Stomach smooth muscle (tissue), 2 donors: Measurements from ENCODE around the gene ATP13A2.

Source experiments
- H3K27ac ChIP-seq: one replicate; pipeline ENCODE4 v1.7.0; 2013; ENCODE audit warnings: mild to moderate bottlenecking, low read length, inconsistent platforms
- H3K27me3 ChIP-seq, 2 donors: one replicate each; pipeline ENCODE4 v1.7.0; 2013; ENCODE audit warnings: low read length in 2 of 2; ENCODE audit not compliant: insufficient read depth in 2 of 2, control insufficient read depth in 1 of 2
- H3K36me3 ChIP-seq, 2 donors: one replicate each; pipeline ENCODE4 v1.7.0; 2013; ENCODE audit warnings: low read length in 2 of 2; ENCODE audit not compliant: control insufficient read depth in 2 of 2, insufficient read depth in 2 of 2
- H3K4me1 ChIP-seq: one replicate; pipeline ENCODE4 v1.7.0; 2013; ENCODE audit warnings: low read length; ENCODE audit not compliant: control insufficient read depth, insufficient read depth
- H3K4me3 ChIP-seq, 2 donors: one replicate each; pipeline ENCODE4 v1.7.0; 2013; ENCODE audit warnings: low read length in 2 of 2
- H3K9ac ChIP-seq, 2 donors: one replicate each; pipeline ENCODE4 v1.7.0; 2013; ENCODE audit warnings: low read length in 2 of 2, mild to moderate bottlenecking in 1 of 2
- H3K9me3 ChIP-seq, 2 donors: one replicate each; pipeline ENCODE4 v1.7.0; 2013; ENCODE audit warnings: low read length in 2 of 2; ENCODE audit not compliant: control insufficient read depth in 2 of 2
- donor health status: healthy.
- donor health status: Pancreatic carcinoma.

Gene ATP13A2

DNA sequence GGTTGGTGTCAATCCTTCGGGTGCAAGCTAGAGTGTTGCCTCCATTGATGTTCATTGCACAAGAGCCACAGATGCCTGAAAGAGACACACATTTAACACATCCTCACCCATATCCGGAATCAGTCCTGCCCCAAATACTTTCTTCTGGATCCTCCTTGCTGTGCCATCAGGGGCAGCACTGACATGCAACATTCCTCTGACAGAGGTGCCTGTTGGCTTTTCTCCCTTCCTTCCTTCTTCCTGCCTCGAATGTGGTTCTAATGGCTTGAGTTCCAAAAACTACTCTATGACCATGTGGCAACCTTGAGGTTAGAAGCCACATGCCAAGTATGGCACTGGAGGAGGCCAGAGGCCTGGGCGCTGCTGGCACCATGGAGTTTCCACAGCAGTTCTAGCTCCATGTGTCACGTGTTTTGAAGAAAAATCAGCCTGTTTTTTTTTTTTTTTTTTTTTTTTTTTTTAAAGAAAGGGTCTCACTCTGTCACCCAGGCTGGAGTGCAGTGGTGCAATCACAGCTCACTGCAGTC is 17.0 kb upstream of the ATP13A2 start:
- Histone ChIP-seq H3K36me3 (peaks cover 43 to 62% of the 10 kb centered on the region in 2 donors), H3K27ac (no peak overlapping the region), H3K4me3 (no peak overlapping the region), H3K9ac (no peak overlapping the region), H3K9me3 (no peaks in the 10 kb centered on the region), H3K27me3 (no peaks in the 10 kb centered on the region), H3K4me1 (no peaks in the 10 kb centered on the region)

DNA sequence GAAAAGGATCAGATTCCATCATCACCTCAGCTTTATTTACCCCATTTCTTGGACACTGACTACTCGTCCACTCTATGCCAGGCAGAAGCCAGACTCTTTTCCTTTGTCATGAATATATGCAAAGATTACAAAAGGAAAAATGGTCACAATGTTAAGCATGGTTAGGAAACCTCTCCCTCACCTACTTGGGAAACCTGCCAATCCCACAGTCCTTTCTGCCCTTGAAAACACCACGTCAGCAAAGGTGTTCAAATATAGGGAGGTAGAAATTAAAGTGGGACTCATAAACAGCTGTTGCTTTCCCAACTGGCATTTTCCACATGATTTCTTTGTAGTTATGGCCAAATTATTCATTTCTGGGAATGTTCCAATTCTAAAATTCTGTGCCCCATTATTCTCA is 16.2 kb upstream of the ATP13A2 start:
- Histone ChIP-seq H3K4me3 (no peak overlapping the region), H3K27me3 (no peaks in the 10 kb centered on the region), H3K27ac (no peak overlapping the region), H3K9me3 (no peaks in the 10 kb centered on the region), H3K4me1 (no peaks in the 10 kb centered on the region), H3K36me3 (peaks cover 50 to 66% of the 10 kb centered on the region in 2 donors), H3K9ac (no peak overlapping the region)

DNA sequence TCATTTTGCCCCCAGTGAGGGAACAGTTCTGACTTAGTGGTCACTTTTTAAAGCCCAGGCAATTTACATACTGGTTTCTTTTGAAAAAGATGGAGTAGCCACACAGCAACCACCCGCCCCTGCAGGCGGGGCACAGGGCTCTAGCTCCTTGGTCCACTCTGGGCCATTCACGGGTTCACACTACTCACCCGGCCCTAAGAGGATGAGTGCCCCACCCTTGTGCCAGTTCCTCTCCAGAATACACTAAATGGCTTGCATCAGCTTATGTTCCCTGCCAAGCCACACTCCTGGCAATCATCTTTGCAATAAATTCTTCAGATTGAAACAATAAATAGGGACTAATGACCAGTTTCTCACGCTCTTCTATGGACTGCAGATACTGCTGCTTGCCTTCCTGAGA is 15.7 kb upstream of the ATP13A2 start:
- H3K27me3 ChIP-seq, result no peaks in the 10 kb centered on the region
- no peaks in the 10 kb centered on the region for H3K9me3 ChIP-seq
- peaks cover 51 to 66% of the 10 kb centered on the region in 2 donors for H3K36me3 ChIP-seq
- no peaks in the 10 kb centered on the region for H3K4me1 ChIP-seq
- no peak overlapping the region for H3K9ac ChIP-seq
- H3K27ac ChIP-seq, result no peak overlapping the region
- H3K4me3 ChIP-seq, result no peak overlapping the region

DNA sequence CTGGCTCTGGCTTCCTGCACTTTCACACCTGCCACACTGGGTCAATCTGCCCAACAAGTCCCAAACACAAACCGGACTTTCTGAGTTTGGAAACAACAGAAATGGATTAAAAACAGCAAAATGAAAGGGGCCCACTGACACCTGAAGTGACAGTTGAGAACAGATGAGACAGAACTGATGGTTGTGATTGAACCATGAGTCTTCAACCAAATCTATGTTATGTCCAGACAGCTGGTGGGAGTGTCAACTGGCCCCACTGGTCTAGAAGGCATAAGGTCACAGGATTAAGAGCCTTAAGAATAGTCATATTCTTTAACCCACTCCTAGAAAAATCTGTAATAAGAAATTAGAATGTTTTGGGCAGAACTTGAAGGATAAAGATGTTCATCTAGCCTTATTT is 13.0 kb upstream of the ATP13A2 start:
- Histone ChIP-seq H3K36me3 (peaks cover 68 to 80% of the 10 kb centered on the region in 2 donors), H3K9ac (no peak overlapping the region)

DNA sequence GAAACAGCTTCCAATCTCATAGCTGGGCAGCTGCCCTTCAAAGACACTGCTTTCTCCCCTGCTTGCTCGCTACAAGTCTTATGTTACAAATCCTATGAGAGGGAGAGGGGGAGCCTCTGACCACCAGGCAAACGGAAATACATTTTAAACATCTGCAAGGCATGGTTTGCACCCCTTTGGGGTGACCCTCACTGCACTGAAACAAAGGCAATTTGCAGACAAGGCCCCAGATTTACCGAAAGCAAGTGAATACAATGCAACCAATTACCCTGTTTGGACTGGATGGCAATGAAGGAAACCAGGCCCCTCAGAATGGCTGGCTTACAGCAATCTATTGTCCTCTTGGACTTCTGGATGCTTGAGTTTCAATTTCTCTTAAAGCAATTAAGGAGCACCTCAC is 11.8 kb upstream of the ATP13A2 start:
- H3K27me3 ChIP-seq, result no peaks in the 10 kb centered on the region
- no peaks in the 10 kb centered on the region for H3K4me1 ChIP-seq
- no peak overlapping the region for H3K9ac ChIP-seq
- no peak overlapping the region for H3K4me3 ChIP-seq
- H3K9me3 ChIP-seq, result no peaks in the 10 kb centered on the region
- peaks cover 68 to 83% of the 10 kb centered on the region in 2 donors for H3K36me3 ChIP-seq
- no peak overlapping the region for H3K27ac ChIP-seq

More for the DNA sequence above, 13.0 kb upstream of the ATP13A2 start:
- Histone ChIP-seq H3K27ac (no peak overlapping the region), H3K9me3 (no peaks in the 10 kb centered on the region), H3K4me1 (no peaks in the 10 kb centered on the region), H3K27me3 (no peaks in the 10 kb centered on the region), H3K4me3 (no peak overlapping the region)

DNA sequence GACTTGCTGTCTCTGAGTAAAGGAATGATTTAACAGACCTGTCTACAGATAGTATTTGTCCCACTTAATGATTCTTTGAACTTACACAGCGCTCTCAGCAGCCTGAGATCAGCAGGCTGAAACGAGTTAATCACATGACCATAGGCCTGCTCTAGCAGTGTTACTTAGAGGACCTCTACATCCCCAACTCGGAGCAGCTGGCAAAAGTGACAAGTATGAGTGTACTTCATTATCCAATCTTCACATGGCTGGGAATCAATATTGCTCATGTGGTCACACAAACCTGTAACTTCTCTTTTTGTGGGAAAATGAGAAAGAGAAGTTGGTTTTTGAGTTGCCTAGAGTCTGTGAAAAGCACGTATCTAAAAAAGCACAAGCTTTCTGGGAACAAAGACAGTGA is 11.4 kb upstream of the ATP13A2 start:
- Histone ChIP-seq H3K4me1 (no peaks in the 10 kb centered on the region), H3K27me3 (no peaks in the 10 kb centered on the region), H3K27ac (no peak overlapping the region), H3K4me3 (no peak overlapping the region), H3K36me3 (peaks cover 68 to 83% of the 10 kb centered on the region in 2 donors), H3K9ac (no peak overlapping the region), H3K9me3 (no peaks in the 10 kb centered on the region)

DNA sequence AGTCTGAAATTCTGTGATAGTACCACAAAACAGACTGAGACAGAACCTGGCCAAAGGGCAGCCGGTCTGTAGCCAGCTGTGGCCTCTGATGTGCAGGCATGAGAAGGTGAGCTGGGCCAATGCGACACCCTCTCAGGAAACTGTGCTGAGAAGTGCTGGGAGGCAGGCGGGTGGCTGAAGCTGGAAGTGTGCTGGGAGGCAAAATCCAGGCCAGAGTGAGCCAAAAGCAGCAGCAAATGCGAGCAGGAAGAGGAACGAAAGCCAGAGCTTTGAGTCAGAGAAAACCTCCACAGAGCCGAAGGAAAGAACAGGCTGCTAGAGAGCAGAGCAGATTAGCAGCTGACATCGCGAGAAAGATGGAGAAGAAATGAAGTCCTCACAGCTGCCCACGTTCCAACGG is 10.2 kb upstream of the ATP13A2 start:
- H3K4me1 ChIP-seq, result no peaks in the 10 kb centered on the region
- no peak overlapping the region for H3K9ac ChIP-seq
- no peak overlapping the region for H3K27ac ChIP-seq
- no peaks in the 10 kb centered on the region for H3K9me3 ChIP-seq
- no peaks in the 10 kb centered on the region for H3K27me3 ChIP-seq
- H3K36me3 ChIP-seq, result peaks cover 60 to 71% of the 10 kb centered on the region in 2 donors
- no peak overlapping the region for H3K4me3 ChIP-seq

DNA sequence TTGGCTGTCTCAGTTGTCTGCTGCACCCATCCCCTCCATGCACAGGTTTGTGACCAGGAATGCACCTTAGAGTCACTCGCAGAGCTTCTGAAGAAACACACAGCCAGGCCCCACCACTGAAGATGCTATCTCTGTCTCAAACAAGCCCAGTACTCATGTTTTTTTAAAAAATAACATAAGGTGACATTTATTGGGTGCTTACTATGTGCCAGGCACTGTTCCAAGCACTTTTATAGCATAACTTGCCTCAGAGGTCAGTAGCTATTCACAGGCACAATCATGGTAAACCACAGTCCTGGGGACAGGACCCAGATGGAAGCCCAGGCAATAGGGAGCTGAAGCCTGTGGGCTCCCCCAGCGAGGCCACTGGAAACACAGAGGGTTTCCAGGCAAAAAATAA is 8.8 kb upstream of the ATP13A2 start:
- H3K27me3 ChIP-seq, result no peaks in the 10 kb centered on the region
- no peak overlapping the region for H3K27ac ChIP-seq
- peaks cover 60 to 64% of the 10 kb centered on the region in 2 donors for H3K36me3 ChIP-seq
- H3K4me1 ChIP-seq, result no peaks in the 10 kb centered on the region
- H3K9me3 ChIP-seq, result no peaks in the 10 kb centered on the region
- H3K9ac ChIP-seq, result no peak overlapping the region
- no peak overlapping the region for H3K4me3 ChIP-seq

DNA sequence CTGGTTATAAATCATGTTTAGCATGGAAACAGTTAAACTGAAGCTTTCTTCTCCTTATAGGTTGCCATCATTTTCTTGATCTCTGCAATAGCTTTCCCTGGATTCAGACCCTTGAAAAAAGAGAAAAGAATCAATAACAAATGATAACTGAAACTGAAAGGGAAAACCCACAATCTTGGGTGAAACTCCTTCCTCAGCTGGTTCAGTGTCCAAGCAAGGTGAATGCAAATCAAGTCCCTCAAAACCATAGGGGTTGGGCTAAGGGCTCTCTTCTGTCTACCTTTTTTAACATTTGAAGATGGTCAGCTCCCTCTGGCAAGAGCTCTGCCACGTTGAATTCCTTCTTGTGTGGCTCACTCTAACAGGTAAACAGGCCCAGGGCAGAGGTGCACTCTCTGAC is 7.1 kb upstream of the ATP13A2 start:
- Histone ChIP-seq H3K36me3 (peaks cover 51 to 52% of the 10 kb centered on the region in 2 donors), H3K4me3 (no peak overlapping the region), H3K9ac (no peak overlapping the region), H3K9me3 (no peaks in the 10 kb centered on the region), H3K4me1 (no peaks in the 10 kb centered on the region), H3K27me3 (no peaks in the 10 kb centered on the region), H3K27ac (no peak overlapping the region)

DNA sequence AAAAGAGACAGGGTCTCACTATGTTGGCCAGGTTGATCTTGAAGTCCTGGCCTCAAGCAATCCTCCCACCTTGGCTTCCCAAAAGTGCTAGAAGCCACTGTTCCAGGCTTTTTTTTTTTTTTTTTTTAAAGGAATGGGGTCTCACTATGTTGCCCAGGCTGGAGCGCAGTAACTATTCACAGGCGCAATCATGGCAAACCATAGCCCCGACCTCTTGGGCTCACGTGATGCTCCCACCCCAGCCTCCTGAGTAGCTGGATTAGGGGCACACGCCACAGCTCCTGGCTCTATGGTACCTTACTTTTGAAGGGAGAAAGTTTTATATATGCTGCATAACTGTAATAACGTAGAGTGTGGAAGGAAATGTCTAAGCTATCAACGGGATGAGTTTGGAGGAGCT is 5.7 kb upstream of the ATP13A2 start:
- no peaks in the 10 kb centered on the region for H3K9me3 ChIP-seq
- H3K4me1 ChIP-seq, result peaks cover 2% of the 10 kb centered on the region
- no peak overlapping the region for H3K9ac ChIP-seq
- peaks cover 38 to 39% of the 10 kb centered on the region in 2 donors for H3K36me3 ChIP-seq
- H3K27ac ChIP-seq, result no peak overlapping the region
- H3K27me3 ChIP-seq, result no peaks in the 10 kb centered on the region
- H3K4me3 ChIP-seq, result no peak overlapping the region

DNA sequence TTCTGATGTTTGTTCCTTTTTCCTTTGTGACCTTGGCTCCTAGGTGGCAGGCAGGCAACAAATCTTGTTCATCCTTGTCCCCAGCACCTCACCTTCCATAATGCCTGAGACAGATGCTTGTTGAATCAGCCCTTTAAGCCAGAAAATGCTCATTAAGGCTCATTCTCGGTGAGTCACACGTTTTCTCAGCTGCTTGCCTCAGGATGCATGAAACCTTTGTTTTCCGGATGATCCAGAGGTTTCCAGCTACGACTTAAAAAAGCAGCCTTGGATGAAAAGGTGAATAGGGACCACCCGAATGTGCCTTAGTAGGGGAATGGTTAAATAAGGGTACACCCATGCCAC is 4.6 kb upstream of the ATP13A2 start:
- Histone ChIP-seq H3K9me3 (no peaks in the 10 kb centered on the region), H3K9ac (no peak overlapping the region), H3K4me3 (no peak overlapping the region), H3K27me3 (no peaks in the 10 kb centered on the region), H3K27ac (no peak overlapping the region), H3K4me1 (peaks cover 8% of the 10 kb centered on the region), H3K36me3 (peaks cover 28 to 29% of the 10 kb centered on the region in 2 donors)
